ENCODE data around the gene TBC1D20. TPM values are rescaled to one million over a fixed set of nuclear protein-coding genes. Genes with fewer than 3 reads are reported as not detected.

The TBC1D20 gene
- total RNA-seq, 1 donor from 2014 or later, result 31.8 TPM

GRCh38 chr20:472889-473292 is 10.6 kb upstream of the TBC1D20 start:
- H3K36me3 Mint-ChIP-seq, result peaks cover 18% of the 10 kb centered on the region
- DNase-seq (ENCODE audit: extremely low spot score, unreplicated experiment), result no peak
- no peak overlapping the region for H3K27ac Mint-ChIP-seq
- H3K27me3 Mint-ChIP-seq, result no peaks in the 10 kb centered on the region
- H3K9me3 Mint-ChIP-seq, result peaks cover 29% of the 10 kb centered on the region
- H3K4me3 Mint-ChIP-seq, result no peak overlapping the region
- H3K4me1 Mint-ChIP-seq (ENCODE audit: unreplicated experiment), result no peaks in the 10 kb centered on the region
- TF ChIP-seq CTCF (conservative IDR thresholded peaks at IDR 0.05), result no peak

GRCh38 chr20:472137-472846 is 10.0 kb upstream of the TBC1D20 start:
- no peak for TF ChIP-seq CTCF (conservative IDR thresholded peaks at IDR 0.05)
- Mint-ChIP-seq H3K4me3 (no peak overlapping the region), H3K9me3 (peaks cover 32% of the 10 kb centered on the region), H3K27ac (no peak overlapping the region), H3K36me3 (peaks cover 17% of the 10 kb centered on the region), H3K4me1 (ENCODE audit: unreplicated experiment) (no peaks in the 10 kb centered on the region), H3K27me3 (no peaks in the 10 kb centered on the region)
- DNase-seq (ENCODE audit: extremely low spot score, unreplicated experiment), result no peak

DNA sequence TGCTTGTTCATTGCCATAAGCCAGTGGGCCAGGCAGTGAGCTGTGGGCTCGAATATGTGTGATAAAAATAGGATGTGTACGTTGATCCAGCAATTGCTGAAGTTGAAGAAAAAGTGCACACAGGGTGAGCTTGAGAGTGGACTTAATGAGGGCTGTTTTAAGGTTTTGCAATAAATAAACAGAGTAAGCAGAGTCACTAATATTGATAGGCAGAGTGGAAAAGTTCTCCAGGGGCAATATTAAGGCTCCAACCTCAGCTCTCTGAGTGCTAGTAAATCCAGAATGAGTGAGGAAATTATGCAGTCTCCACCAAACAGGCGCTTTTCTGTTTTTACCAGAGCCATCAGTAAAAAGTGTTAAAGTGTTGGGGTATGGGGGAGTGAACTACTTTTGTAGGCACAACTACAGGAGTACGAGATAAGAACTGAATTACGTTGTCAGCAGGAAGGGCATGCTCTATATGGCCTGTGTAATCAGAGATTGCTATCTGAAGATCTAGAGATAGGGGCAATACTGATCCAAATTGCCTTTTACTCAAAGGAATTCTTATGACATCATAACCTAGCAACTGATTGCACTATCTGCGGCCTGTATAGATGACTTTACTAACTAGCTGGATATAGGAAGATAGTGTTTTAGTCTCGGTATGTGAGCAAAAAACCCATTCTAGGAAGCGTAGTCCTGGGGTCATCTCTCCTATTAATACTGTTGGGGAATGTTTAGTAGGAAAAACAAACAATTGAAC is 7.6 kb upstream of the TBC1D20 start:
- DNase-seq (ENCODE audit: extremely low spot score, unreplicated experiment), result no peak
- no peak overlapping the region for H3K27ac Mint-ChIP-seq
- H3K4me1 Mint-ChIP-seq (ENCODE audit: unreplicated experiment), result no peaks in the 10 kb centered on the region
- no peak overlapping the region for H3K4me3 Mint-ChIP-seq
- peaks cover 17% of the 10 kb centered on the region for H3K36me3 Mint-ChIP-seq
- H3K27me3 Mint-ChIP-seq, result peaks cover under 1% of the 10 kb centered on the region
- no peak for TF ChIP-seq CTCF (conservative IDR thresholded peaks at IDR 0.05)
- H3K9me3 Mint-ChIP-seq, result peaks cover 33% of the 10 kb centered on the region

GRCh38 chr20:467755-468154 is 5.4 kb upstream of the TBC1D20 start:
- Mint-ChIP-seq H3K9me3 (peaks cover 33% of the 10 kb centered on the region), H3K36me3 (peaks cover 3% of the 10 kb centered on the region), H3K27ac (no peak overlapping the region), H3K4me1 (ENCODE audit: unreplicated experiment) (peaks cover 5% of the 10 kb centered on the region), H3K4me3 (no peak overlapping the region), H3K27me3 (peaks cover 6% of the 10 kb centered on the region)
- DNase-seq (ENCODE audit: extremely low spot score, unreplicated experiment), result no peak
- no peak for TF ChIP-seq CTCF (conservative IDR thresholded peaks at IDR 0.05)

DNA sequence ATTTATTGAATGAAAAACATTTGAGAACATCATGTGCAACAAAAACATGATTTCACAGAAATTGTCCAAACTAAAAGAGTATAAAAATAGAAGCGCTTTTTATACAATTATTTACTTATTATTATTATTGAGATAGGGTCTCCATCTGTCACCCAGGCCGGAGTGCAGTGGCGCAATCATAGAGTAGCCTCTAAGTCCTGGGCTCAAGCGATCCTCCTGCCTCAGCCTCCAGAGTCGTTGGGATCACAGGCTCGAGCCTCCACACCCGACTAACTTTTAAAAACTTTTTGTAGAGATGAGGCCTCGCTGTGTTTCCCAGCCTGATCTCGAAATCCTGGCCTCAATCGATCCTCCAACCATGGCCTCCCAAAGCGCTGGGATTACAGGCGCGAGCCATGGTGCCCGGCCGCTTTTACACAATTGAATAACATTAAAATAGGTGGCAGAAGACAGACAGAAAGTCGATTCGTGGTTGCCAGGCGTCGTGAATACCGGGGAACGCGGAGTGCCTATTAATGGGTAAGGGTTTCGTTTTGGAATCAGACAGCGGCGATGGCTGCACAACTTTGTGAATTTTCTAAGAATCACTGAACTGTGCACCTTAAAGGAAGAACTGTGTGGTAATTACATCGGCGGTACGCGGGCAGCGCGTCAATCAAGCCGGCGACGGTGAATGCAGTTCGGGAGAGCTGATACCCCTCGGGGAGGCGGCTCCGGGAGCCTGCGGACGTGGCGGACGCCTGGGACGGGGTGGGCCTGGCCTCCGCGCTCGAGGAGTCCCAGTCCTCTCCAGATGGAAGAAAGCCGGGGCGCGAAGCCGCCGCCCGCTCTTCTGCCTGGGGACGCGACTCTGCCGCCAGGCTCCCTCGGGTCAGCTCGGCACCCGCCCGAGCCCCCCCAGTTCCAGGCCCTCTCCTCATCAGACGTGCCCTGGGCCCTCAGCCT is 807 bp downstream of the TBC1D20 start:
- H3K27me3 Mint-ChIP-seq, result peaks cover 6% of the 10 kb centered on the region
- peak overlapping the region; percentile 93 for H3K27ac Mint-ChIP-seq
- H3K4me1 Mint-ChIP-seq (ENCODE audit: unreplicated experiment), result peaks cover 33% of the 10 kb centered on the region
- no peak for TF ChIP-seq CTCF (conservative IDR thresholded peaks at IDR 0.05)
- no peaks in the 10 kb centered on the region for H3K9me3 Mint-ChIP-seq
- DNase-seq (ENCODE audit: extremely low spot score, unreplicated experiment), result peak; percentile 76
- H3K36me3 Mint-ChIP-seq, result no peaks in the 10 kb centered on the region
- peak overlapping the region; percentile 98 for H3K4me3 Mint-ChIP-seq
